ENCODE data around the gene PDCD4. TPM values are rescaled to one million over a fixed set of nuclear protein-coding genes. Genes with fewer than 3 reads are reported as not detected.

PDCD4 gene
- total and polyA plus RNA-seq, 2 of the 13 experiments (the other 11 are each of a cell fraction or from before 2014, with no cell fraction given) = 22.8 to 56.2 TPM

DNA sequence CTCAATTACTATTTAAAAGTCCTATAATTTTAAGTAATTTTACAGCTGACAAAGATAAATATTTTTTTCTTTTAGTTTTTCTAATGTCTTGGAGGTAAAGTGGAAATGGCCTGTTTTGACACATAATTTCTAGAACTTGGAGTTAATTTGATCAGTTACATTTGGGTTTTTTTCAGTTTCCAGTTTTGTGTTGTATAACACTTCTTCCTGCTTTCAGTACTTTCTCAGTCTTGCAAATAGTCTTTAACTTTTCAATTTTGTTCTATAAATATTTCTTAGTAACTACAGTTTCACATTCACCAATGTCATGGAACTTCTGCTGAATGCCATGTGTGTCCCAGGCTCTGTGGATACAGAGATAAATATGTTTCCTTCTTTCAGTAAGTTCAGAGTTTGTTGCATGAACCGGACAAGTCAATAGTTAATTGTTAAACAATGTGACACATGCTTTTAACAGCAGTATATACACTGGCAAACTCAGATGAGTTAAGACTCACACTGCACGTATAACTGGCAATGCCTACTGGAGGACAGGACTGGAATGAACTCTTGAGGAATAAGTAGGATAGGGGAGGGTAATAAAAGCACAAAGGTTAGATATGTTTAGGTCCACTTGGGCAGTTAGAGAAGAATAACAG lies 52.2 kb downstream of the PDCD4 start (continued):
- TF ChIP-seq, protein P1, sequence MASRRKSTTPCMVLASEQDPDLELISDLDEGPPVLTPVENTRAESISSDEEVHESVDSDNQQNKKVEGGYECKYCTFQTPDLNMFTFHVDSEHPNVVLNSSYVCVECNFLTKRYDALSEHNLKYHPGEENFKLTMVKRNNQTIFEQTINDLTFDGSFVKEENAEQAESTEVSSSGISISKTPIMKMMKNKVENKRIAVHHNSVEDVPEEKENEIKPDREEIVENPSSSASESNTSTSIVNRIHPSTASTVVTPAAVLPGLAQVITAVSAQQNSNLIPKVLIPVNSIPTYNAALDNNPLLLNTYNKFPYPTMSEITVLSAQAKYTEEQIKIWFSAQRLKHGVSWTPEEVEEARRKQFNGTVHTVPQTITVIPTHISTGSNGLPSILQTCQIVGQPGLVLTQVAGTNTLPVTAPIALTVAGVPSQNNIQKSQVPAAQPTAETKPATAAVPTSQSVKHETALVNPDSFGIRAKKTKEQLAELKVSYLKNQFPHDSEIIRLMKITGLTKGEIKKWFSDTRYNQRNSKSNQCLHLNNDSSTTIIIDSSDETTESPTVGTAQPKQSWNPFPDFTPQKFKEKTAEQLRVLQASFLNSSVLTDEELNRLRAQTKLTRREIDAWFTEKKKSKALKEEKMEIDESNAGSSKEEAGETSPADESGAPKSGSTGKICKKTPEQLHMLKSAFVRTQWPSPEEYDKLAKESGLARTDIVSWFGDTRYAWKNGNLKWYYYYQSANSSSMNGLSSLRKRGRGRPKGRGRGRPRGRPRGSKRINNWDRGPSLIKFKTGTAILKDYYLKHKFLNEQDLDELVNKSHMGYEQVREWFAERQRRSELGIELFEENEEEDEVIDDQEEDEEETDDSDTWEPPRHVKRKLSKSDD (CRISPR knock-in tag; IDR thresholded peaks at IDR 0.05; ENCODE audit: low read depth) = no peak
- TF ChIP-seq SOX5 (CRISPR knock-in tag; IDR thresholded peaks at IDR 0.05; ENCODE audit: borderline replicate concordance) = peak; percentile 56; the same call in 1 of the 2 replicates
- TF ChIP-seq, protein P2, sequence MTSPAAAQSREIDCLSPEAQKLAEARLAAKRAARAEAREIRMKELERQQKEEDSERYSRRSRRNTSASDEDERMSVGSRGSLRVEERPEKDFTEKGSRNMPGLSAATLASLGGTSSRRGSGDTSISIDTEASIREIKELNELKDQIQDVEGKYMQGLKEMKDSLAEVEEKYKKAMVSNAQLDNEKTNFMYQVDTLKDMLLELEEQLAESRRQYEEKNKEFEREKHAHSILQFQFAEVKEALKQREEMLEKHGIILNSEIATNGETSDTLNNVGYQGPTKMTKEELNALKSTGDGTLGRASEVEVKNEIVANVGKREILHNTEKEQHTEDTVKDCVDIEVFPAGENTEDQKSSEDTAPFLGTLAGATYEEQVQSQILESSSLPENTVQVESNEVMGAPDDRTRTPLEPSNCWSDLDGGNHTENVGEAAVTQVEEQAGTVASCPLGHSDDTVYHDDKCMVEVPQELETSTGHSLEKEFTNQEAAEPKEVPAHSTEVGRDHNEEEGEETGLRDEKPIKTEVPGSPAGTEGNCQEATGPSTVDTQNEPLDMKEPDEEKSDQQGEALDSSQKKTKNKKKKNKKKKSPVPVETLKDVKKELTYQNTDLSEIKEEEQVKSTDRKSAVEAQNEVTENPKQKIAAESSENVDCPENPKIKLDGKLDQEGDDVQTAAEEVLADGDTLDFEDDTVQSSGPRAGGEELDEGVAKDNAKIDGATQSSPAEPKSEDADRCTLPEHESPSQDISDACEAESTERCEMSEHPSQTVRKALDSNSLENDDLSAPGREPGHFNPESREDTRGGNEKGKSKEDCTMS (CRISPR knock-in tag; conservative IDR thresholded peaks at IDR 0.05) = no peak
- TF ChIP-seq ZBTB38 (CRISPR knock-in tag; IDR thresholded peaks at IDR 0.05) = no peak
- no peak for TF ChIP-seq MLLT10 (CRISPR knock-in tag; IDR thresholded peaks at IDR 0.05)
- TF ChIP-seq FOXK1 (CRISPR knock-in tag; IDR thresholded peaks at IDR 0.05; ENCODE audit: borderline replicate concordance, low read depth) = peak; percentile 34; the same call in 1 of the 2 replicates
- no peak for TF ChIP-seq RBM22 (optimal IDR thresholded peaks at IDR 0.05; ENCODE audit: low read length)
- TF ChIP-seq FOXA3 (CRISPR knock-in tag; IDR thresholded peaks at IDR 0.05) = peak; percentile 63
- TF ChIP-seq HDAC1 (CRISPR knock-in tag; IDR thresholded peaks at IDR 0.05) = 0 out of 2 replicates have a peak, but pooled peaks have one; percentile 23
- TF ChIP-seq, protein P3, sequence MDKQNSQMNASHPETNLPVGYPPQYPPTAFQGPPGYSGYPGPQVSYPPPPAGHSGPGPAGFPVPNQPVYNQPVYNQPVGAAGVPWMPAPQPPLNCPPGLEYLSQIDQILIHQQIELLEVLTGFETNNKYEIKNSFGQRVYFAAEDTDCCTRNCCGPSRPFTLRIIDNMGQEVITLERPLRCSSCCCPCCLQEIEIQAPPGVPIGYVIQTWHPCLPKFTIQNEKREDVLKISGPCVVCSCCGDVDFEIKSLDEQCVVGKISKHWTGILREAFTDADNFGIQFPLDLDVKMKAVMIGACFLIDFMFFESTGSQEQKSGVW (CRISPR knock-in tag; IDR thresholded peaks at IDR 0.05; ENCODE audit: borderline replicate concordance) = no peak
- TF ChIP-seq PITX1 (CRISPR knock-in tag; IDR thresholded peaks at IDR 0.05) = no peak
- no peak for TF ChIP-seq AKAP8 (CRISPR knock-in tag; IDR thresholded peaks at IDR 0.05)
- no peak for TF ChIP-seq NAIF1 (CRISPR knock-in tag; IDR thresholded peaks at IDR 0.05; ENCODE audit: borderline replicate concordance)
- TF ChIP-seq, protein P4, sequence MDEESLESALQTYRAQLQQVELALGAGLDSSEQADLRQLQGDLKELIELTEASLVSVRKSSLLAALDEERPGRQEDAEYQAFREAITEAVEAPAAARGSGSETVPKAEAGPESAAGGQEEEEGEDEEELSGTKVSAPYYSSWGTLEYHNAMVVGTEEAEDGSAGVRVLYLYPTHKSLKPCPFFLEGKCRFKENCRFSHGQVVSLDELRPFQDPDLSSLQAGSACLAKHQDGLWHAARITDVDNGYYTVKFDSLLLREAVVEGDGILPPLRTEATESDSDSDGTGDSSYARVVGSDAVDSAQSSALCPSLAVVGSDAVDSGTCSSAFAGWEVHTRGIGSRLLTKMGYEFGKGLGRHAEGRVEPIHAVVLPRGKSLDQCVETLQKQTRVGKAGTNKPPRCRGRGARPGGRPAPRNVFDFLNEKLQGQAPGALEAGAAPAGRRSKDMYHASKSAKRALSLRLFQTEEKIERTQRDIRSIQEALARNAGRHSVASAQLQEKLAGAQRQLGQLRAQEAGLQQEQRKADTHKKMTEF (CRISPR knock-in tag; IDR thresholded peaks at IDR 0.05) = no peak
- TF ChIP-seq FOXA1 (IDR thresholded peaks at IDR 0.05) = no peak
- TF ChIP-seq FOXA1 (CRISPR knock-in tag; IDR thresholded peaks at IDR 0.05) = 0 out of 2 replicates have a peak, but pooled peaks have one; percentile 38
- TF ChIP-seq FOXM1 (CRISPR knock-in tag; IDR thresholded peaks at IDR 0.05) = no peak
- TF ChIP-seq, protein P5, sequence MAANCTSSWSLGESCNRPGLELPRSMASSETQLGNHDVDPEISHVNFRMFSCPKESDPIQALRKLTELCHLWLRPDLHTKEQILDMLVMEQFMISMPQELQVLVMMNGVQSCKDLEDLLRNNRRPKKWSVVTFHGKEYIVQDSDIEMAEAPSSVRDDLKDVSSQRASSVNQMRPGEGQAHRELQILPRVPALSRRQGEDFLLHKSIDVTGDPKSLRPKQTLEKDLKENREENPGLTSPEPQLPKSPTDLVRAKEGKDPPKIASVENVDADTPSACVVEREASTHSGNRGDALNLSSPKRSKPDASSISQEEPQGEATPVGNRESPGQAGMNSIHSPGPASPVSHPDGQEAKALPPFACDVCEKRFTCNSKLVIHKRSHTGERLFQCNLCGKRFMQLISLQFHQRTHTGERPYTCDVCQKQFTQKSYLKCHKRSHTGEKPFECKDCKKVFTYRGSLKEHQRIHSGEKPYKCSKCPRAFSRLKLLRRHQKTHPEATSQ (CRISPR knock-in tag; IDR thresholded peaks at IDR 0.05; ENCODE audit: borderline replicate concordance) = no peak
- TF ChIP-seq, protein P6, sequence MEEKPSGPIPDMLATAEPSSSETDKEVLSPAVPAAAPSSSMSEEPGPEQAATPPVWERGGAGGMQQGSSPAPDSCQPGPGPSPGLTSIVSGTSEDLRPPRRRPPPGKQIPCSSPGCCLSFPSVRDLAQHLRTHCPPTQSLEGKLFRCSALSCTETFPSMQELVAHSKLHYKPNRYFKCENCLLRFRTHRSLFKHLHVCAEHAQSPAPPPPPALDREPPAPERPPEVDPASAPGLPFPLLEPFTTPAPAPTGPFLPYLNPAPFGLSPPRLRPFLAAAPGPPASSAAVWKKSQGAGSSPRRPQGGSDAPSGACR (CRISPR knock-in tag; IDR thresholded peaks at IDR 0.05) = no peak
- no peak for TF ChIP-seq ZNF530 (CRISPR knock-in tag; IDR thresholded peaks at IDR 0.05; ENCODE audit: low read depth)
